ENCODE measurements around the gene ANAPC5.
"Not testable (repeated sequence)": the region's sequence is repeated elsewhere in the genome, so short reads cannot be mapped to it uniquely, and the experiment has no call there.

The ANAPC5 gene

DNA sequence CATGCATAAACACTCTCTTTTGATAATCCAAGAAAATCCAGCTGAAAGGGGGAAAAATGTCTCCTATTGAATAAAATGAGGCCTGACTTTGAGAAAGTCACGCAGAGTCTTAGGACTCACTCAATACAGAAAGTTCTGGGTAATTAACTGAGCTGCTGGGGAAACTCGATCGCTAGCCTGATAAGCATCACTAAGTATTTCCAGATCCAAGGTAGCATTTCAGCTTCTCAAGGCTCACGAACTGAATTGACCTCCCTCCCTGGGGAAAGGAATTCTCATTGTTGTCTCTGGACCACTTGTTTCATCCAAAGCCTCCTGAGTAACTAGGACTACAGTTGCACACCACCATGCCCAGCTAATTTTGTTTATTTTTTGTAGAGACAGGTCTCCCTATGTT, 13.8 kb upstream of the ANAPC5 start:
- no peak for DNase-seq

DNA sequence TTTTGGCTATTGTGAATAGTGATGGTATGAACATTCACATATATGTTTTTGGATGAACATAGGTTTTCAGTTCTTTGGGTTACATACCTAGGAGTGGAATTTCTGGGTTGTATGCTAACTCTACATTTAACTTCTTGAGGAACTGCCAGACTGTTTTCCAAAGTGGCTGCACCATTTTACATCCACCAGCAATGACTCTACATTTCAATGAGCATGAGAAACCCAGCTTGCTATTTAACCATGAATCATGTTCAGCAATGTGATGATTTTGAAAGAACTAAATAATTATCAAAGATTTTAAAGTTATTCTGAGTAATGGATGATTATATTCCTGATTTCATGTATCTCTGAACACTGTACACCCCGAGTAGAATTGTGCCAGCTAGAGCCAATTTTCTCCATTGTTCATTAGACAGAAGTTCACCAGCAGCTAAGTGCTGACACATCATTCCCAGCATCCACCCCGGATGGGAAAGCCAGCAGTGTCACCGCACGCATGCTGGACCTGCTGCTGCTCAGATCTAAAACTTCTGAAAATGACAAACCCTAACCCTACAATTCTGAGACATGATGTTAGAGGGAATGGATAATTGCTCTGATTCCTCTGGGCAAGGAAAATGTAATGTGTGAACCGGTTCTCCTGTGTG, 13.3 kb upstream of the ANAPC5 start:
- DNase-seq: no peak

DNA sequence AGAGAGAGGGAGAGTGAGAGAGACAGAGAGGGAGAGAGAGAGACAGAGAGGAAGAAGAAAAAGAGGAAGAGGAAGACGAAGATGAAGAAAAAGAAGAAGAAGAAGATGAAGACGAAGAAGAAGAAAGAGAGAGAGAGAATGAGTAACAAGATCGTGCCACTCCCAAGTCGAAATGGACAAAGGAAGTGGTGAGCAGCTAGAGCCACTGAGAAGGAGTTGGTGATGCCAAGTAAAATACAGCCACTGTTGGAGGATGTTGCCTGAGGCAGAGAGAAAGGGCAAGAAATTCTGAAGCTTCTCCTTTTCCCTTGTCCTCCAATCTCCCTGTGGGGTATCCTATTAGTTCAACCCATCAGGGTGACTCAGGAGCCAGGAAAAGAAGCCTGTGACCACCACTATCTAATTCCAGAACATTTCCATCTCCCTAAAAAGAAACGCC, 12.5 kb upstream of the ANAPC5 start:
- no peak for DNase-seq

DNA sequence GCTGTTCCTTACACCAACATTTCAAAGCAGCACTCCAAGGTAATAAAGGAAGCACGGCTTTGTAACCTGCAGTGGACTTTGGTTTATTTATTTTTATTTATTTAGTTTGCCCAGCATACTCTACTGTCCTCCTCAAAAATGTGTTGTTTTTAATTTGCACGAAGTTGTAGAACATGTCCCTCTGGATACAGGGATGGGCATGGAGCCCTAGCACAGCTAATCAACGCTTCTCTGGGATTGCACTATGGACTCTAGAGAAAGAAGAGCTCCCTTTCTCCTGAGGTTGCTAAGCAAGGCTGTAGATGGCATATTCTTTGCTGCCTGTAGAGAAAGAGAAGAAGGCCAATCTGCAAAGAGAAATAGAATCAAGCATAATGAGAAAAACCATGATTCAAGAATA, 5.9 kb upstream of the ANAPC5 start:
- DNase-seq: no peak

DNA sequence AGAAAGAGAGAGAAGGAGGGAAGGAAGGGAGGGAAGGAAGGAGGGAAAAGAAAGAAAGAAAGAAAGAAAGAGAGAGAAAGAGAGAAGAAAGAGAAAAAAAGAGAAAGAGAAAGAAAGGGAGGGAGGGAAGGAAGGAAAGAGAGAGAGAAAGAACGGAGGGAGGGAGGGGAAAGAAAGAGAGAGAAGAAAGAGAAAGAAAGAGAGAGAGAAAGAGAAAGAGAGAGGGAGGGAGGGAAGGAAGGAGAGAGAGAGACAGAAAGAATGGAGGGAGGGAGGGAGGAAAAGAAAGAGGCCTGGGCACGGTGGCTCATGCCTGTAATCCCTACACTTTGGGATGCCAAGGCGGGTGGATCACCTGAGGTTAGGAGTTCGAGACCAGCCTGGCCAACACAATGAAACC, 5.1 kb upstream of the ANAPC5 start:
- DNase-seq: no peak

DNA sequence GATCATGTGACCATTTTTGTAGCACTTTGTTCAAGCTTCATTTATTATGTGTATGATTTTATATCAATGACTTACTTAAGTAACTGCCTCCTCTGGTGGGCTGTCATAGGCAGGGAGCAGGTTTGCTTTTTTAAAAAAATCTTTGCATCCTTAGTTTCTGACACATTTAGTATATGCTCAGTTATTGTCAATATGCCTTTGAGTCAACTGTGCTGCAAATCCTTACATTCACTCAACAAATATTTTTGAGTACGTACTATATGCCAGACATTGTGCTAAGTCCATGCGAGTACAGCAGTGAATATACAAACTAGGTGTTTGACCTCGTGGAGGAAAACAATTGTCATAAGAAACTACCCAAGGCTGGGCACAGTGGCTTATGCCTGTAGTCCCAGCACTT, 4.4 kb upstream of the ANAPC5 start:
- DNase-seq: no peak

DNA sequence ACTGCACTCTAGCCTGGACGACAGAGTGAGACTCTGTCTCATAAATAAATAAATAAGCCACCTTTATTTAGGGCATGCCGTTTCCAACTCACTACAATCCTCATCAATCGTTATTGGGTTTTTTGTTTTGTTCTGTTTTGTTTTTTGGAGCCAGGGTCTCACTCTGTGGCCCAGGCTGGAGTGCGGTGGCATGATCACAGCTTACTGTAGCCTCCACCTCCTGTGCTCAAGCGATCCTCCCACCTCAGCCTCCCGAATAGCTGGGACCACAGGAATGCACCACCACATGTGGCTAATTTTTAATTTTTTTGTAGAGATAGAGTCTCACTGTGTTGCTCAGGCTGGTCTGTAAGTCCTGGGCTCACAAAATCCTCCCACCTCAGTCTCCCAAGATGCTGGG, 3.6 kb upstream of the ANAPC5 start:
- no peak for DNase-seq

DNA sequence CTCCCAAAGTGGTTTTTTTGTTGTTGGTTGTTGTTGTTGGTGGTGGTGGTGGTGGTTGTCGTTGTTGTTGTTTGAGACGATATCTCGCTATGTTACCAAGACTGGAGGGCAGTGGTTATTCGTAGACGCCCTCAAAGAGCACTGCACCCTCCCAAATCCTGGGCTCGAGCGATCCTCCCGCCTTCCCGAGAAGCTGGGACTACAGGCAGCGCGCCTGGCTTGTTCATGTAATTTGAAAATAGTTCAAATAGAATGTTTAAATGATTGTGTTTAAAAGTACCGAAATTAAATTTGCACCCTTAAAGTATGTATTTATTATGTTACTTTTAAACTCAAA, 439 bp upstream of the ANAPC5 start:
- DNase-seq: no peak

DNA sequence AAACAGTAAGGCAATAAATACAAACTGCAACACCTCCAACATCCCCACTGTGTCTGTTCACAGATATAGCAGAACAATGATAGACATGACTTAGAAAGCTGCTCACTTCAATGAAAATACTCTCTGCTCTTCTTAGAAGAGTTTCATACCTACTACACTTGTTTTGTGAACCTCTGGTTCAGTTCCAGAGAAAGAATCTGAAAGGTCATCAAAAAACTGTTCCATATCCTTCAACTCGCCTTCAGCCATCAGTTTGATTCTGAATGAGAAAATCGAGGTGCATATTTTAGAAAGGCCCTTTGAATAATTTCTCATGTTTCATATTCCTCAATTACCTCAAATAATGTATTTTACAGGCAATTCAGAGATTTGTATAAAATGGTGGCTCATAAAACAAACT, 5.5 kb downstream of the ANAPC5 start:
- no peak for DNase-seq

DNA sequence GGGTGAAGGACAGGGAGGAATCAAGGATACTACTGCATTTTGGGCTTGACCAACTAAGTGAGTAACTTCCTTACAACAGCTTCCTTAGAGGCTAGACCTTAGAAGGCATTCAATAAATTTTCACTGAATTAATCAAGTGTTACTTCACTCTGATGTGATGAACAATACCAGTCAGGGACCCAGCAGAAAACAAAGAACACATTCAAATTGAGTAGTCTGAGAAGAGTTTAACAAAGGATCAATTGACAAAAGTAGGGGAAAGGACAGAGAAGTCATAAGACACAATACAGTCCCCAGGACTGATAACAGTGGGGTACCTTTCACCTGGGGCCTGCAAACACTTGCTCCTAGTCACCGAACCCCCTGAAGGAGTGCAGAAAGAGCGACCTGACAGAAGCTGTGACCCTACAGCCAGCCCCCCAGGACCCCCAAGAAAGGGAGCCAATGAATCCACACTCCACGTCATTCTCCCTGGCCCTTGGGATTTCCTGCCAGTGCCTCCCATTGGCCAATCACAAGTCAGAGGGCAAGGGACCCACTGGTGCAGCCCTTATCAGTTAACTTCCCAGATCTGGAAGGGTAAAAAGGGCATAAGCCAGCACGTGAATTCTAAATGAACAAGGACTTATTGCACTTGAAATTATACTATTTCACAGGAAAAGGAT, 6.9 kb downstream of the ANAPC5 start:
- DNase-seq: no peak

DNA sequence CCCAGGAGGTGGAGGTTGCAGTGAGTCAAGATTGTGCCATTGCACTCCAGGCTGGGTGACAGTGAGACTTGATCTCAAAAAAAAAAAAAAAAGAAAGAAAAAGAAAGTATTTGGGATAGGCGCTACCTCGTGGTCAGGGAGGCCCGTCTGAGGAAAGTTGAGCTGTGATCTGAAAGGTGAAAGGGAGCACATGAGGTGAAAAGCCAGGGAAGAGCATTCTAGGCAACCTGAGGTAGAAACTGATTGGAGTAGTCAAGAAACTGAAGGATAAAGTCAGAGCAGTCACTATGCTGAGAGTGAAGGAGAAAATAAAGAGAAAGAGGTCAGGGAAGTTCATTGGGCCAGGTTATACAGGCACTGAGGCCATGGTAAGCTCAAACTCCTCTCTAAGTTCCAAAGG, 7.7 kb downstream of the ANAPC5 start:
- DNase-seq: no peak

DNA sequence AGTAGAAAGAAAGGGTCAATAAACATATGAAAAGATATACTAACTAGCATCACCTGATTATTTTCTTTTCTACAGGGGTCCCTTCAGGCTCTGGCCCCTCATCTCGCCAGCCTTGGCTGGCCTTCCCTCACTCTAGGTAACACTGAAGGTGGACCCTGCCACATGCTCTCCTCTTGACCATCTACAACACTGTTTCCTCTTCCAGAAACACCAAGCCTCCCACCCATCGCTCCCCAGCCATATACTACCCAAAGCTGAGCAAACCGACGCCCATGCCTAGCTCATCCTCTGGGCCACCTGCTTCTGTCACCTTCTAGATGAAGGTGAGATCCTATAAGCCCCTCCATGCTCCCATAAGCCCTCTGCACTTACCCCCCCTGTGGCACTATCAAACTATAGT, 14.8 kb downstream of the ANAPC5 start:
- DNase-seq: no peak

DNA sequence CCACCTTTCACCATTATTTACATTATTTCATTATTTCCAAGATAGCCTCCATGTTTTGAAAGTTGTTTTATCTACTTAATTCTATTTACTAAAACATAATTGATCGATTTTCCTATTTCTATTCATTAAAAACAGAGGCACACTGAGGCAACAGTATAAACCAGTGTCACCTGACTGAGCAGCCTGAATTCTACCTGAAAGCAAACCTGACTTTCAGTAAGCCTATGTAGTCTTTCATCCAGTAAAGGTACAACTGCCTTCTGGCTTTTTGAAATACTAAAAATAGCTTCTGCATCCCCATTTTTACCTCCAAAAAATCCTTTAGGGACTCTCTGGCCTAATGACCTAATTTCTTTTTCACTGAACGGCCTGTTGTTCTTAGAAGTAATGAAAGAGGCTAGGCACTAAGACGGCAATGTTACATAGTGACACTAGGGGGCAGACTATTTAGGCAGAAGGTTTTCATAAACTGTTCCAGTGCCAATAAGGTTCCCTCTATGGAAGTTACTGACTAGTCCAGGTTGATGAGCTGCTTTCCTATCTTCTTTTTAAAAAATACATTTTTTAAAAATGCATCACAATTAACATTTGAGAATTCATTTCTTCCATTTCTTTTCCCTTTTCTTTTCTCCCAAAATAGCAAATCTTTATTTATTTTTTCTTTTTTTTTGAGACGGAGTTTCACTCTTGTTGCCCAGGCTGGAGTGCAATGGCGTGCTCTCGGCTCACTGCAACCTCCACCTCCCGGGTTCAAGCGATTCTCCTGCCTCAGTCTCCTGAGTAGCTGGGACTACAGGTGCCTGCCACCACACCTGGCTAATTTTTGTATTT, 17.5 kb downstream of the ANAPC5 start:
- DNase-seq: no peak

DNA sequence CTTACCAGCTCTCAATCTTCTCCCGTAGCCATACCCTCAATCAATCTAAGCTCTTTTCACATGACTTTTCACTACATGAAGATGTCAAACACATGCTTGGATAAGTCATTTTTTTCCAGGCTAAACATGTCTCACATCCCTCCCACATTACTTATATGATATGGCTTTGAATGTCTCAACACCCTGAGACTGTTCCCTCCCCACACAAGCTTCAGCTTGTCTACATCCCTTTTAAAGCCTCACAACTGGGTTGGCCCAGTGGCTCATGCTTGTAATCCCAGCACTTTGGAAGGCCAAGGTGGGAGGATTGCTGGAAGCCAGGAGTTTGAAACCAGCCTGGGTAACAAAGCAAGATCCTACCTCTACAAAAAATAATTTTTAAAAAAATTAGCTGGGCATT, 18.5 kb downstream of the ANAPC5 start:
- DNase-seq: no peak

DNA sequence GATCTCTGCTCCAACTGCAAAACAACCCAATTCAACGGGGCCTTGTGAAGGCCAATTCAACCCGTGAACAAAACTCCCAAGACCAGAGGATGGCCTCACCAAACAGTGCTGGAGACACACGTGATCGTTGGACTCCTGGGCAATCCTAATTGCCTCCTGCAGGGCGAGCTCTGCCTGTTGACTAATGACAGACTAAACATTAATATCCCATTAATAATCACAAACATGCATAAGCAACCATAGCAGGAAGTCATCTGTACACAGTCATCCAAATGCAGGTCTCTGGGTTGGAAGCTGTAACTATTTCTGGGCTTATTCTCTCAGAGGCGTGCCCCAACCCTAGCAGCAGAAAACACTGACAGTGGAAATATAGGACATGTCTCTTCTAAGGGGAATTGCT, 21.0 kb downstream of the ANAPC5 start:
- no peak for DNase-seq

DNA sequence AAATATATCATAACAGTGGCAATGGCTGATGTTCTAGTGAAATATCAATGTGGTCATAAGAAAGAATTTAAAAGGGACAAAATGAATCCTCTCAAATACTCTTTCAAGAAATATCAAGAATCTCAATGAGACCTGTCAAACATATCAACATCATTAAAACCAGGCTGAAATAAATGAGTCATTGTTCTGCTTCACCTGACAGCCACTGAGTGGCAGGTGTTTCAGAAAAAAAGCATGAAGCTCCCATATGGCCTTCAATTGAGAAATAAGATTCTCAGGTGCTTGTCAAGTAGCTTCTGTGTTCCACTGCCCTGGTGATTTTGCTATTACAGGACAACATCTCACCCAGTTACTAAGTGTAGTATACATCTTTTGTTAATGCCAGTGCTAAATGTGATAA, 21.5 kb downstream of the ANAPC5 start:
- DNase-seq: no peak

DNA sequence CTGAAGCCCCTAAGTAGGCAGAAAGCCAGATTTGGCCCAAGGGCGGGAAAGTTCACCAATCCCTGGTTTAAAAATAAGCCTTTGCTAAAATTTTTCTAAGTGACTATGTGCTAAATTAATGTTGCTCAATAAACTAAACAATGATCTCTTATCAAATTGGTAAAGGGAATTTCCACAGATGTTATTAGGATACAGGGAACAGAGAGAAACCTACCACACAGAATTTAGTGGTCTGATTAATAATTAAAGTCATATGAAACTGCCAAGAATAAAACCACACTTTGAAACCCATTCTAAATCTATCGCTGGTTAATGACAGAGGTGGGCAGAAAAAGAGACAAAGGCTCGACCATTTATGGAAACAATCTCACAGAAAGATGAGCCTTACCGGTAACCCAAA, 22.0 kb downstream of the ANAPC5 start:
- DNase-seq: no peak

DNA sequence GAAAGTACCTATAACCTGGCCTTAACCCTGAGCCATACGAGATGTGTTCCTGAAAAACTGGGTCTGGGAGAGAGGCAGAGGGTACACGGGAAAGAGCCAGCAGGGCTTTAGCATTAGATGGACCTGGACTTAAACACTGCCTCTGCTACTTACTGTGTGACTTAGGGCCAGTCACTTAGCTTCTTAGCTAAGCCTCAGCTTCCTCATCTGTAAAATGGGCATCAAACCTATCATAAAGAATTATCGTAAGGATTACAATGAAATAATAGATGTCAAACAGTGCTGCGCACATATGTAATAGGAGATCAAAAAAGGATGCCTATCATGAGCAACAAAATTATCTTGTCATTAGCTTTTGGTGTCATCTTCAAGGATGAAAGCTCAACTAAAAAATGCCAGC, 23.6 kb downstream of the ANAPC5 start:
- DNase-seq: no peak

DNA sequence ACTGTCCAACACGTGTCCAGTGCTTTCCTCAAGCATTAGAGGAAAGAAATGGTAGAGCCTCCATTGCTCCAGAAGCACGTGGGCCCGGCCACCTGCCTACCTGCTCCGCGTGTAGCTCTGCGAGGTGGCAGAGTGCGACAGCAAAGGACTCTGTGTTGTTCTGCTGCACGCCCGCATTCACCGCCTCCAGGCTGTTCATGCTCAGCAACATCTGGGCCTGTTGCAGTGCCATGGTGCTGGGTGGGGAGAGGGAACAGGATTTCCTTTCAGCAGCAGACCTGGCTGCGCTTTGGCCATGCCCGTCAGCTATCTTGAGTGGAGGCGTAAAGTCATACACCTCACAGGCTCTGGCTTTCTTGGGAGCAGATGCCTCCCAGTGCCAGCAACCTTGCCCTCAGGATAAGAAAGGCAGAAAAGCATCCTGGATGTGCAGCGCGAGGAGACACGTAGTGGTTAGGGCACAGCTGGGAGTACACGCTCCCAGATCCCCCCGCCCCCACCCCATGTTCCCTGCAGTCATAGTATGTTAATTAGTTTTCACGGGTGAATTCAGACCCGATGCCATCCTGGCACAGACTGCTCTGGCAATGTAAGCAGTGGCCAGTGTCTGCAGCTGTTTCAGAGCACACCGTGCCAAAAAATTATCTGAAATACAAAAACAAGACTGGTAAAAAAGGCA, 25.1 kb downstream of the ANAPC5 start:
- no peak for DNase-seq

DNA sequence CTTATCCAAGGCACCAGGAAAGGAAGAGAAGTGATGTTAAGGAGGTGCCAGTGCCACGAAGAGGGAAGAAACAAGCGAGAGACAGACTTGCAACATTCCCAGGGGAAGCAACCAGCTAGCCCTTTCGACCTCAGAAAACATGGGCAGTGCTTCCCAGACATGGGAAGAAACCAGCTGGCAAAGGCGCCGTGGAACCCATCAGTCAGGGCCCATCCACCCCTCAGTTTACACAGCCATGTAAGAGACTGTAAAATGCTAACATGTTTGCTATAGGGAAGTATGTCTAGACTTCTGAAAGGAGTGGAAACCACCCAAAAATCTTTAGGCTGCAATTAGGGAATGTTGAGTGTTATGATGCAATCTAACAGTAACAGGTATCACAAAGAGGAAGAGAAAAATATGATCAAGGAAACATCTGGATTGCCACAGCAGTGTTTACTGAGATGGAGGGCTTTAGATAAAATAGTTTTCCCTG, 26.3 kb downstream of the ANAPC5 start:
- DNase-seq: no peak

DNA sequence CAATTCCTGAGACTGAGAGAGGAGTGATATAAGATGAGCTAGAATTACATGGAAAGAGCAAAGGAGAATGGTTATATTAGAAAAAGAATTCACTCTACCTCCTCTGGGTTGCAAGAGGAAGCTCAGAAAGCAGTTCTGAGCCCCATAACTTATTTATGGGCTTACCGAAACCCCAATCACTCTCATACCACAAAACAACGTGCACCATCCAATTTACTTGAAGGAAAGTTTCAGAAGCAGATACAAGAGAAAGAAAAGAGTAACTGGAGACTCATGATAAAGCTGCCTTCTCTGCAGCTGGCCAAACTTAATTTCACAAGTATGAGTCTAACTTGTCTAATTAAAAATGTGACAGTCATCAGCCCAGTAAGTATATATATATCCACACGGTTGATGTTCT, 28.3 kb downstream of the ANAPC5 start:
- DNase-seq: no peak

DNA sequence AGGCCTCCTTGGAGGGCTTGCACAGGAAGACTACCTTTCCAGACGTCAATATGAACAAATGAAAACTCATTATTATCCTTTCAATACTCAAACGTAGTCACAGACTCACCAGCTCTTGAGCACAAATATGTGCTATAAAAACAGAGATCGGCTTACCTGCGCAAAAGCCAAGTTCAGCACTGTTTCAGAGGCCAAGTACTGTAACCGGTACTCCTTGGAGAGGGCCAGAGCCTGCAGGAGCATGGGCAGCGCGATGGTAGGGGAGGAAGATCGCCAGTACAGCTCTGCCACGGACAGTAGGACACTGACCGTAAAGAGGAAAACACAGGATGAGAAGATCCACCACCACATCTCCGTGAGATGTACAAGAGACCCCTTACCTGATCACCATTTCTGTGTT, 34.1 kb downstream of the ANAPC5 start:
- DNase-seq: no peak

DNA sequence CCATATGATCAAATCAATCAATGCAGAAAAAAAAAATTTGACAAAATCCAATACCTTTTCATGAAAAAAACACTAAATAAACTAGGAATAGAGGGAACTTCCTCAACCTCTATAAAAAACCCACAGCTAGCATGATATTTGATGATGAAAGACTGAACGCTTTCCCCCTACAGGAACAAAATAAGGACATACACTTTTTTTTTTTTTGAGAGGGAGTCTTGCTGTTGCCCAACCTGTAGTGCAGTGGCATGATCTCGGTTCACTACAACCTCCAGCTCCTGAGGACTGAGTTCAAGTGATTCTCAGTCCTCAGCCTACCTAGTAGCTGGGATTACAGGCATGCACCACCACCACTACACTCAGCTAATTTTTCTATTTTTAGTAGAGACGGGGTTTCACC, 37.8 kb downstream of the ANAPC5 start:
- DNase-seq: no peak

DNA sequence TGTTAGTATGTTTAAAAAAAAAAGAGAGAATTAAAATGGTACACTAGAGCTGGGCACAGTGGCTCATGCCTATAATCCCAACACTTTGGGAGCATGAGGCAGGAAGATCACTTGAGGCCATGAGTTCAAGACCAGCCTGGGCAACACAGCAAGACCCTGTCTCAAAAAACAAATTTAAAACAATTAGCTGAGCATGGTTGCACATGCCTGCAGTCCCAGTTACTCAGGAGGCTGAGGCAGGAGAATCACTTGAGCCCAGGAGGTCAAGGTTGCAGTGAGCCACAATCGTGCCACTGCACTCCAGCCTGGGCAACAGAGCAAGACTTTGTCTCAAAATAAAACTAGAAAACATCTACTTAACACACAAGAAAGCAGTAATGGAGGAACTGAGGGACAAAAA, 42.0 kb downstream of the ANAPC5 start:
- not testable (repeated sequence) for DNase-seq

All from activated CD8-positive, alpha-beta memory T cell treated with anti-CD3 and anti-CD28 coated beads, Interleukin-2, amount 50 U/mL, for 4 hours (primary cell).